Activated naive CD4-positive, alpha-beta T cell treated with anti-CD3 and anti-CD28 coated beads, Interleukin-2, amount 50 U/mL, for 16 hours (primary cell): Measurements from ENCODE around the gene STAB1.

Source experiments
- DNase-seq: peaks from one replicate; pipeline ENCODE4 v3.0.0-alpha.2; 2020

Gene STAB1

GRCh38 chr3:52494886-52495495 lies at the start of gene STAB1:
Gene STAB1 (plus strand): TSS chr3:52495338. CDS start chr3:52495414, 76 bp downstream.
- DNase-seq, result no peak

GRCh38 chr3:52446042-52446441 lies 49.1 kb upstream of the STAB1 start:
- no peak for DNase-seq

- peak; percentile 72 for DNase-seq
Observed at GRCh38 chr3:52446631-52447511, 48.3 kb upstream of the STAB1 start.

- DNase-seq, result no peak
Observed at GRCh38 chr3:52447512-52448355, 47.4 kb upstream of the STAB1 start.

GRCh38 chr3:52450489-52451236 lies 44.5 kb upstream of the STAB1 start:
- no peak for DNase-seq

GRCh38 chr3:52451237-52452083 lies 43.7 kb upstream of the STAB1 start:
- no peak for DNase-seq

- no peak for DNase-seq
Observed at GRCh38 chr3:52452126-52452525, 43.0 kb upstream of the STAB1 start.

- no peak for DNase-seq
Observed at GRCh38 chr3:52452570-52453221, 42.4 kb upstream of the STAB1 start.

GRCh38 chr3:52453496-52454249 lies 41.5 kb upstream of the STAB1 start, which contains the start of gene TNNC1:
Gene TNNC1 (minus strand): TSS chr3:52454041. CDS start chr3:52454015, 26 bp downstream.
- no peak for DNase-seq

GRCh38 chr3:52454250-52454937 lies 40.7 kb upstream of the STAB1 start:
- no peak for DNase-seq

GRCh38 chr3:52454938-52455282 lies 40.2 kb upstream of the STAB1 start:
- no peak for DNase-seq

- peak; percentile 98 for DNase-seq
Observed at GRCh38 chr3:52455283-52456168, 39.6 kb upstream of the STAB1 start, which contains the start of gene NISCH. Gene NISCH (plus strand): TSS chr3:52455604. CDS start chr3:52455642, 38 bp downstream.

- DNase-seq, result no peak
Observed at GRCh38 chr3:52456169-52456799, 38.9 kb upstream of the STAB1 start.

- DNase-seq, result no peak
Observed at GRCh38 chr3:52456800-52457183, 38.3 kb upstream of the STAB1 start.

- no peak for DNase-seq
Observed at GRCh38 chr3:52458031-52458760, 36.9 kb upstream of the STAB1 start.

- no peak for DNase-seq
Observed at GRCh38 chr3:52458770-52459545, 36.2 kb upstream of the STAB1 start.
